NT2/D1 (cell line): ENCODE data around the gene PLBD1.

Source experiments
- DNase-seq: peaks from one replicate; pipeline ENCODE4 v3.0.0-alpha.2; 2011; ENCODE audit warnings: low read depth, low spot score
- H3K27me3 ChIP-seq: 2 replicates; pipeline ENCODE4 v1.6.0; 2011; ENCODE audit warnings: mild to moderate bottlenecking; ENCODE audit not compliant: insufficient read length, insufficient read depth
- H3K36me3 ChIP-seq: 2 replicates; pipeline ENCODE4 v1.6.1; 2011; ENCODE audit warnings: mild to moderate bottlenecking, low read length, mixed read lengths; ENCODE audit not compliant: insufficient read depth, insufficient read length
- H3K4me1 ChIP-seq: 2 replicates; pipeline ENCODE4 v1.5.1; 2011; ENCODE audit not compliant: insufficient read depth, insufficient read length
- H3K4me3 ChIP-seq: 2 replicates; pipeline ENCODE4 v1.5.1; 2011; ENCODE audit warnings: low read depth; ENCODE audit not compliant: insufficient read length
- H3K9ac ChIP-seq: 2 replicates; pipeline ENCODE4 v1.6.0; 2011; ENCODE audit warnings: low read depth; ENCODE audit not compliant: insufficient read length
- H3K9me3 ChIP-seq: 2 replicates; pipeline ENCODE4 v1.5.1; 2011; ENCODE audit warnings: mild to moderate bottlenecking, low read length; ENCODE audit not compliant: insufficient read depth
- SUZ12 ChIP-seq: IDR thresholded peaks from 2 replicates; pipeline ENCODE4 v1.6.1; 2011; ENCODE audit not compliant: insufficient read length, insufficient read depth; ENCODE audit errors: extremely low read depth
- YY1 ChIP-seq: IDR thresholded peaks from 2 replicates; pipeline ENCODE4 v1.6.1; 2011; ENCODE audit not compliant: insufficient read length, insufficient read depth
- ZNF274 ChIP-seq: IDR thresholded peaks from 2 replicates; pipeline ENCODE4 v1.6.1; 2011; ENCODE audit warnings: mild to moderate bottlenecking, low read depth, low read length

The PLBD1 gene

DNA sequence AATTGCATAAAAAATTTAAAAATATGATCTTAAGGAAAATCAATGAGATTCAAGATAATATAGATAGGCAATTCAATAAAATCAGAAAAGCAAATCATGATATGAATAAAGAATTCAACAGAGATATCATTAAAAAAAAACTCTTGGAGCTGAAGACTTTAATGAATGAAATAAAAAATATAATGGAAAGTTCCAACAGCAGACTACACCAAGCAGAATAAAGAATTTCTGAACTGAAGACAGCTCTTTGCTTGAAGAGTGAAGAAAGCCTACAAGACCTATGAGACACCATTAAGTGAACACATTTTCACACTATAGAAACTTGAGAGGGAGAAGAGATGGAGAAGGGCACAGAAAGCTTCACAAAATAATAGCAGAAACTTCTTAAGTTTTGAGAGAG is 45.9 kb downstream of the PLBD1 start:
- no peak overlapping the region for H3K4me3 ChIP-seq
- no peak for TF ChIP-seq SUZ12
- no peak for TF ChIP-seq ZNF274
- TF ChIP-seq YY1: no peak

DNA sequence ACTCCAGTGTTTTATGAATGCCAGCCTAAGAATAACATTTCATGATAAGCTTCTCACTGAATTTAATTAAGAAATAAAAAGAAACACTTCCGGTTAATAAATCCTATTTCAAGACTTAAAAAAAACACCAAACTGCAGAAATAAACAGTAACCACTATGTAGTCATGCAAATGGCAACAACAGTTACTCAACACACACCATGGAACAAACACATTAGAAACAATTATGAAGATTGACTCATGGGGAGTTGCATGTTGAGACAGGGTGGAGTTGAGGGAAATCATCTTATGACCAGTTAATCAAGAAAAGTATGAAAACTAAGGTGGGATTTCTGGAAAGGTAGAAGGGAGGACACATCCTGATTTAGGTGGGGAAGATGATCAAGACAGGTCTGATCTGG is 52.7 kb downstream of the PLBD1 start:
- Histone ChIP-seq H3K4me1 (no peaks in the 10 kb centered on the region), H3K36me3 (no peaks in the 10 kb centered on the region)
- no peak for DNase-seq

More for the DNA sequence above, 45.9 kb downstream of the PLBD1 start:
- no peaks in the 10 kb centered on the region for H3K4me1 ChIP-seq
- H3K36me3 ChIP-seq: no peaks in the 10 kb centered on the region
- H3K9me3 ChIP-seq: 0 out of 2 replicates have a peak, but pooled peaks cover 16% of the 10 kb centered on the region
- no peak for DNase-seq
- no peak overlapping the region for H3K9ac ChIP-seq
- H3K27me3 ChIP-seq: no peaks in the 10 kb centered on the region

GRCh38 chr12:14514154-14514842 is 53.4 kb downstream of the PLBD1 start:
- H3K9ac ChIP-seq: no peak overlapping the region
- H3K27me3 ChIP-seq: no peaks in the 10 kb centered on the region
- no peak overlapping the region for H3K4me3 ChIP-seq
- no peaks in the 10 kb centered on the region for H3K4me1 ChIP-seq
- TF ChIP-seq SUZ12 (no peak), ZNF274 (no peak), YY1 (no peak)
- no peaks in the 10 kb centered on the region for H3K36me3 ChIP-seq
- DNase-seq: no peak
- no peaks in the 10 kb centered on the region for H3K9me3 ChIP-seq

More for the DNA sequence above, 52.7 kb downstream of the PLBD1 start:
- no peak for TF ChIP-seq SUZ12
- TF ChIP-seq YY1: no peak
- TF ChIP-seq ZNF274: no peak
- Histone ChIP-seq H3K9me3 (no peaks in the 10 kb centered on the region), H3K4me3 (no peak overlapping the region), H3K27me3 (no peaks in the 10 kb centered on the region), H3K9ac (no peak overlapping the region)

DNA sequence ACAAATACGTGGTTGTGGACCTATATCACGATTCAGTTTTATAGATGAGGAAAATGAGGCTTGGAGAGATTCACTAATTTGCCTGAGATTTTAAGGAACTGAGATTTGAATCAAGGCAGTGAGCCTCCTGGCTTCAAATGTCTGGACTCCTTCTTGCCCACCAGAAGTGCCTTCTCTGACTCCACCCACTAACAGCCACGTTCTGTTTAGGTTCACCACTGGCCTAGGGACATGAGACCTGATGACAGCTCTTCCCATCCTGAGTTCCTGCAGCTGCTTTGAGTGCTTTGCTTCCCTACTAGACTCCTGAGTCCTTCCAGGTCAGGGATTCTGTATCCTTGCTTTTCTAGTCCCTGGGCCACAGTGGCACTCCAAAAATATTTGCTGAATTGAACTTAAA is 57.1 kb downstream of the PLBD1 start:
- Histone ChIP-seq H3K4me1 (no peaks in the 10 kb centered on the region), H3K9me3 (no peaks in the 10 kb centered on the region)

DNA sequence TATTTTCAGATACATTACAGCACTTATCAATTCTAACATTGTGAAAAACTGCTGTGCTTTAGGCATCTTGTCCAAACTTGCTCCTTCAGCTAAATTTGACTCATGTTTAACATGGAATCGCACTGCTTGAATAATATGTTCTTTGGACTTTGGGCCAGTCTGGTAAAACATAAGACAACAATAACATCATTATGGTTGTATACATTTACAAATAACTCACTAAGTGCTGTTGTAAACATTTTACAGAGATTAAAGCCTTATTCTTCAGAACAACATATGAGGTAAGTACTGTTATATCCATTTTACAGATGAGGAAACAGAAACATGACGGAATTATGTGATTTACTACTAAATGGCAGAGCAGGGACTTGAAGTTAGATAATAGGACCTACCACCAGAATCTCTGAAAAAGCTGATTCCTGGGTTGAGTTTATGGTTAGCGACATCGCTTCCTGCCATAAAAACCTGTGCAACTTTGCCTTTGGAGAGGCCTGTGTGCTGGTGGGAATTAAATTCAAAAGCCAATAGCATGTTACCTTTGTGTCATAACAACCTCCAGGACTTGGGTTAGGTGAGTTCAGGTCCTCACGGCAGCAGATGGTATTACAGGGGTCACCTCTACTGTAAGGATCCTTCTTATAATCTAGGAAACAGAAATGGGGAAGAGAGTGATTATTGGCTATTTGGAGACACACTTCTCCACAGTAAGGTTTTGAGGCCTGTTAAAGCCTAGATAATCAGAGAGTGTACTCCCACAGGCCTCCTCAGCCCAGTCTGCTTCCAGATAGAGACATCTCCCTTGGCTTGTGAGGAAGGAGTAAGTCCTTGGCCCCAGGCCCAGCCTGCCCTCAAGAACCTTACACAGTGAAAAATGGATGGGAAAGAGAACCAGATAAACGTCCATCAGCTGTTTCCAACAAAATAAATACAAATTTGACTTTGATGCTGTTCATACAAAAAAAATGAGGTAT is 61.8 kb downstream of the PLBD1 start:
- no peak for TF ChIP-seq SUZ12
- TF ChIP-seq ZNF274: no peak
- TF ChIP-seq YY1: no peak
- Histone ChIP-seq H3K9me3 (no peaks in the 10 kb centered on the region), H3K36me3 (peaks cover 16% of the 10 kb centered on the region), H3K27me3 (no peaks in the 10 kb centered on the region), H3K4me1 (no peaks in the 10 kb centered on the region), H3K4me3 (no peak overlapping the region), H3K9ac (no peak overlapping the region)
- no peak for DNase-seq

More for the DNA sequence above, 57.1 kb downstream of the PLBD1 start:
- no peak for DNase-seq
- Histone ChIP-seq H3K9ac (no peak overlapping the region), H3K36me3 (peaks cover 7% of the 10 kb centered on the region), H3K4me3 (no peak overlapping the region), H3K27me3 (no peaks in the 10 kb centered on the region)
- no peak for TF ChIP-seq SUZ12
- TF ChIP-seq YY1: no peak
- no peak for TF ChIP-seq ZNF274

DNA sequence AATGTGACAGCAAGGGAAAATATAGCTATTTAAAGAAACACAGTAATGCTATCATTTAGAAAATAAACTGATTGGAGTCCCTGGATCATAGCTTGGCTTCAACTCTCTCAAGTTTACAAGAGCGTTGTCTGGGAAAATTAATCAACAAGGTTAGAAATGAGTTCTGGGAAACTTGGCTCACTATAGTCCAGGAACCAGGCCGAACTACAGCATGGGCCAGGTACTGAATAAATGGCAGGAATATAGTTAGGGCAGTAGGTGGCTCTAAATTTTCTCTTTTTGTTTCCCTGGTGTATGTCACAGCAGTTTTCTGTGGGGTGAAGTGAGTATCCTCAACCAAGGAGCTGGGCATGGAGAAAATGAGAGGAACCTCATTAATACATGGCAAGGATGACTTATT is 72.4 kb downstream of the PLBD1 start:
- H3K27me3 ChIP-seq: no peaks in the 10 kb centered on the region
- no peak overlapping the region for H3K4me3 ChIP-seq
- no peak for TF ChIP-seq ZNF274
- no peak for TF ChIP-seq YY1
- TF ChIP-seq SUZ12: no peak
- H3K36me3 ChIP-seq: peaks cover 30% of the 10 kb centered on the region
- no peak for DNase-seq
- no peaks in the 10 kb centered on the region for H3K9me3 ChIP-seq
- no peak overlapping the region for H3K9ac ChIP-seq
- H3K4me1 ChIP-seq: no peaks in the 10 kb centered on the region

- no peaks in the 10 kb centered on the region for H3K9me3 ChIP-seq
These were observed 84.8 kb downstream of the PLBD1 start for GRCh38 chr12:14482886-14483285.

More at GRCh38 chr12:14482886-14483285, 84.8 kb downstream of the PLBD1 start:
- TF ChIP-seq YY1: no peak
- no peak for TF ChIP-seq ZNF274
- no peak for TF ChIP-seq SUZ12
- no peak overlapping the region for H3K4me3 ChIP-seq
- no peaks in the 10 kb centered on the region for H3K27me3 ChIP-seq
- no peak overlapping the region for H3K9ac ChIP-seq
- peaks cover 50% of the 10 kb centered on the region for H3K36me3 ChIP-seq
- no peak for DNase-seq
- H3K4me1 ChIP-seq: no peaks in the 10 kb centered on the region
